Stomach (tissue), 4 donors: ENCODE data around the gene PIGP.
A peak's percentile ranks its signal among the peaks of the same experiment; 100 is the strongest.

ENCODE experiments used
- EP300 ChIP-seq: sonication (generic); formaldehyde crosslinking; IDR thresholded peaks from one replicate; pipeline ENCODE4 v1.6.1; 2017; ENCODE audit warnings: antibody characterized with exemption
- POLR2A ChIP-seq, 4 donors: fragments of 450-650 bp; IDR thresholded peaks; one replicate each; pipeline ENCODE4 v1.6.1; 2016; ENCODE audit warnings: antibody characterized with exemption in 4 of 4, control low read depth in 2 of 4, mild to moderate bottlenecking in 1 of 4, moderate library complexity in 1 of 4
- POLR2AphosphoS5 ChIP-seq, 3 donors: sonication (generic); formaldehyde crosslinking; IDR thresholded peaks; one replicate each; pipeline ENCODE4 v1.6.1; 2016; ENCODE audit warnings: antibody characterized with exemption in 3 of 3
- TF ChIP-seq, protein P1 (sequence below), 7 experiments: fragments of 450-650 bp in 4 of 7; fragments of 200-600 bp in 3 of 7; sonication (generic) in 3 of 7; IDR thresholded peaks; one replicate each; pipeline ENCODE4 v1.5.1; 2016 to 2019; ENCODE audit warnings: antibody characterized with exemption in 7 of 7, control low read depth in 2 of 7, mild to moderate bottlenecking in 1 of 7

GRCh38 chr21:37072988-37073416 is at the start of gene PIGP, which contains the start of gene TTC3:
- TF ChIP-seq POLR2AphosphoS5 (IDR thresholded peaks at IDR 0.05) (peak; percentile 71 to 88 (median 72)), EP300 (no peak), POLR2A (IDR thresholded peaks at IDR 0.05) (no peak)
- TF ChIP-seq, protein P1, sequence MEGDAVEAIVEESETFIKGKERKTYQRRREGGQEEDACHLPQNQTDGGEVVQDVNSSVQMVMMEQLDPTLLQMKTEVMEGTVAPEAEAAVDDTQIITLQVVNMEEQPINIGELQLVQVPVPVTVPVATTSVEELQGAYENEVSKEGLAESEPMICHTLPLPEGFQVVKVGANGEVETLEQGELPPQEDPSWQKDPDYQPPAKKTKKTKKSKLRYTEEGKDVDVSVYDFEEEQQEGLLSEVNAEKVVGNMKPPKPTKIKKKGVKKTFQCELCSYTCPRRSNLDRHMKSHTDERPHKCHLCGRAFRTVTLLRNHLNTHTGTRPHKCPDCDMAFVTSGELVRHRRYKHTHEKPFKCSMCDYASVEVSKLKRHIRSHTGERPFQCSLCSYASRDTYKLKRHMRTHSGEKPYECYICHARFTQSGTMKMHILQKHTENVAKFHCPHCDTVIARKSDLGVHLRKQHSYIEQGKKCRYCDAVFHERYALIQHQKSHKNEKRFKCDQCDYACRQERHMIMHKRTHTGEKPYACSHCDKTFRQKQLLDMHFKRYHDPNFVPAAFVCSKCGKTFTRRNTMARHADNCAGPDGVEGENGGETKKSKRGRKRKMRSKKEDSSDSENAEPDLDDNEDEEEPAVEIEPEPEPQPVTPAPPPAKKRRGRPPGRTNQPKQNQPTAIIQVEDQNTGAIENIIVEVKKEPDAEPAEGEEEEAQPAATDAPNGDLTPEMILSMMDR (IDR thresholded peaks at IDR 0.05) = no peak
